HepG2 (cell line): Measurements from ENCODE around the gene LAMP2. TPM values are rescaled to one million over a fixed set of nuclear protein-coding genes. Genes with fewer than 3 reads are reported as not detected.

Experiments
- ASH2L ChIP-seq: fragments of 300-600, 200-600 bp; sonication (generic); IDR thresholded peaks from 2 replicates; pipeline ENCODE4 v1.7.0; 2017; ENCODE audit warnings: low read depth, mild to moderate bottlenecking, moderate library complexity, mixed read lengths, low read length; ENCODE audit not compliant: insufficient read length
- DRAP1 ChIP-seq: IDR thresholded peaks from 2 replicates; pipeline ENCODE4 v1.6.1; 2016; ENCODE audit warnings: missing genetic modification reagents, missing compliant biosample characterization
- ERF ChIP-seq: IDR thresholded peaks from 2 replicates; pipeline ENCODE4 v1.6.1; 2018; ENCODE audit warnings: missing biosample characterization, missing genetic modification reagents
- FIP1L1 ChIP-seq: fragments of 200-400 bp; formaldehyde crosslinking; IDR thresholded peaks from 2 replicates; pipeline ENCODE4 v1.6.1; 2018; ENCODE audit warnings: low read depth, mild to moderate bottlenecking, low read length, moderate library complexity, borderline replicate concordance; ENCODE audit not compliant: insufficient read depth
- FOSL2 ChIP-seq: sonication (generic); formaldehyde crosslinking; IDR thresholded peaks from 2 replicates; pipeline ENCODE4 v1.4.0; 2020; ENCODE audit warnings: missing genetic modification reagents
- KLF16 ChIP-seq, 2 experiments: sonication (generic) in 1 of 2; formaldehyde crosslinking in 1 of 2; IDR thresholded peaks; 2 replicates each; pipeline versions ENCODE4 v1.6.1 to v1.8.0; 2016 to 2023; ENCODE audit warnings: missing genetic modification reagents in 2 of 2, missing compliant biosample characterization in 1 of 2
- LRRFIP1 ChIP-seq: sonication (generic); formaldehyde crosslinking; conservative IDR thresholded peaks from 2 replicates; pipeline ENCODE4 v1.4.0; 2020; ENCODE audit warnings: missing genetic modification reagents
- MYC ChIP-seq: sonication (generic); formaldehyde crosslinking; IDR thresholded peaks from 2 replicates; pipeline ENCODE4 v1.9.0; 2021; ENCODE audit warnings: missing genetic modification reagents, borderline replicate concordance
- NFYB ChIP-seq: sonication (generic); formaldehyde crosslinking; IDR thresholded peaks from 2 replicates; pipeline ENCODE4 v1.4.0; 2020; ENCODE audit warnings: missing genetic modification reagents
- NFYC ChIP-seq: IDR thresholded peaks from 2 replicates; pipeline ENCODE4 v1.6.1; 2016; ENCODE audit warnings: missing genetic modification reagents, missing compliant biosample characterization
- NR2F6 ChIP-seq, 2 experiments: IDR thresholded peaks; 2 replicates each; pipeline ENCODE4 v1.6.1; 2016; ENCODE audit warnings: antibody characterized with exemption in 1 of 2, mild to moderate bottlenecking in 1 of 2
- POLR2AphosphoS5 ChIP-seq: IDR thresholded peaks from 2 replicates; pipeline ENCODE4 v1.6.1; 2012; ENCODE audit warnings: low read depth, low read length
- POLR2G ChIP-seq: fragments of 200-400 bp; formaldehyde crosslinking; IDR thresholded peaks from 2 replicates; pipeline ENCODE4 v1.6.1; 2018; ENCODE audit warnings: mild to moderate bottlenecking, low read depth, low read length, moderate library complexity
- RBM39 ChIP-seq: fragments of 200-400 bp; formaldehyde crosslinking; IDR thresholded peaks from one replicate; pipeline ENCODE4 v1.6.1; 2018; ENCODE audit warnings: antibody characterized with exemption, mild to moderate bottlenecking, low read depth, low read length; ENCODE audit not compliant: poor library complexity, severe bottlenecking
- RXRA ChIP-seq: sonication (generic); formaldehyde crosslinking; IDR thresholded peaks from 2 replicates; pipeline ENCODE4 v1.5.1; 2020; ENCODE audit warnings: missing genetic modification reagents
- SKI ChIP-seq: fragments of 450-650 bp; IDR thresholded peaks from one replicate; pipeline ENCODE4 v1.6.1; 2018; ENCODE audit warnings: mild to moderate bottlenecking; ENCODE audit not compliant: partially characterized antibody
- SP4 ChIP-seq: sonication (generic); formaldehyde crosslinking; IDR thresholded peaks from 2 replicates; pipeline ENCODE4 v1.8.1; 2023; ENCODE audit warnings: mild to moderate bottlenecking, missing genetic modification reagents
- TBX2 ChIP-seq: sonication (generic); formaldehyde crosslinking; IDR thresholded peaks from 2 replicates; pipeline ENCODE4 v1.5.0; 2020; ENCODE audit warnings: missing genetic modification reagents, mild to moderate bottlenecking, borderline replicate concordance
- THRA ChIP-seq: sonication (generic); formaldehyde crosslinking; IDR thresholded peaks from 2 replicates; pipeline ENCODE4 v1.4.0; 2020; ENCODE audit warnings: missing genetic modification reagents, borderline replicate concordance
- ZNF124 ChIP-seq: sonication (generic); formaldehyde crosslinking; IDR thresholded peaks from 2 replicates; pipeline ENCODE4 v1.4.0; 2020; ENCODE audit warnings: missing genetic modification reagents
- ZNF281 ChIP-seq: sonication (generic); formaldehyde crosslinking; IDR thresholded peaks from 2 replicates; pipeline ENCODE4 v1.4.0; 2020; ENCODE audit warnings: missing genetic modification reagents, borderline replicate concordance
- polyA plus RNA-seq, 8 experiments: library from polyadenylated mRNA; depleted of rRNA in 3 of 8; stranded (reverse) in 7 of 8; unstranded in 1 of 8; fragments of >200 nt; fragmentation: Illumina TruSeq in 4 of 8; extraction: Trizol in 4 of 8; gene quantifications; 2 replicates each; pipeline versions ENCODE4 v1.2.1 to v1.2.3, GENCODE V29; 2011 to 2016; ENCODE audit warnings: low read depth in 4 of 8, missing spikeins in 1 of 8, mixed read lengths in 1 of 8; ENCODE audit not compliant: insufficient read depth in 1 of 8
- total RNA-seq, 5 experiments: library from RNA; depleted of rRNA; stranded (reverse); fragments of >200 nt; fragmentation: Illumina TruSeq; extraction: Trizol; gene quantifications; 2 replicates each; pipeline ENCODE4 v1.2.3, GENCODE V29; 2016; ENCODE audit warnings: low read depth in 1 of 5

Gene LAMP2
- total and polyA plus RNA-seq, 2 of the 13 experiments (the other 11 are each of a cell fraction or from before 2014, with no cell fraction given): 127 to 170 TPM

- TF ChIP-seq ZNF281 (CRISPR knock-in tag) (peak; percentile 16; the same call in 1 of the 2 replicates), FIP1L1 (no peak), FOSL2 (CRISPR knock-in tag) (peak; percentile 35), ERF (0 out of 2 replicates have a peak, but pooled peaks have one; percentile 37), RXRA (CRISPR knock-in tag) (peak; percentile 26; the same call in 1 of the 2 replicates), TBX2 (peak; percentile 45; the same call in 1 of the 2 replicates), ZNF124 (CRISPR knock-in tag) (0 out of 2 replicates have a peak, but pooled peaks have one; percentile 62), NFYB (CRISPR knock-in tag) (peak; percentile 39; the same call in 1 of the 2 replicates), THRA (0 out of 2 replicates have a peak, but pooled peaks have one; percentile 17), RBM39 (peak; percentile 57), KLF16 (CRISPR knock-in tag; IDR thresholded peaks at IDR 0.05) (peak in 1 of 2 experiments; percentile 65; a peak in 2 of 4 replicates), ASH2L (peak; percentile 48), DRAP1 (peak; percentile 97), POLR2AphosphoS5 (peak; percentile 91), NFYC (peak; percentile 54; the same call in 1 of the 2 replicates), SP4 (CRISPR knock-in tag) (peak; percentile 30; the same call in 1 of the 2 replicates), POLR2G (peak; percentile 87), MYC (CRISPR knock-in tag) (peak; percentile 38; the same call in 1 of the 2 replicates), LRRFIP1 (CRISPR knock-in tag) (no peak), SKI (peak; percentile 38), NR2F6 (IDR thresholded peaks at IDR 0.05) (peak; percentile 17; the same call in 1 of the 2 replicates), NR2F6 (CRISPR knock-in tag; IDR thresholded peaks at IDR 0.05) (no peak)
Observed at GRCh38 chrX:120468825-120469525, at the start of gene LAMP2 (continued).
